DMS 273 (cell line): ENCODE data around the gene CHSY1.
"Not testable (repeated sequence)": the region's sequence is repeated elsewhere in the genome, so short reads cannot be mapped to it uniquely, and the experiment has no call there.

Experiments
- DNase-seq: peaks from one replicate; lab custom pipeline; 2025; ENCODE audit not compliant: unreplicated experiment; lab: John Stamatoyannopoulos, UW

The CHSY1 gene, protein sequence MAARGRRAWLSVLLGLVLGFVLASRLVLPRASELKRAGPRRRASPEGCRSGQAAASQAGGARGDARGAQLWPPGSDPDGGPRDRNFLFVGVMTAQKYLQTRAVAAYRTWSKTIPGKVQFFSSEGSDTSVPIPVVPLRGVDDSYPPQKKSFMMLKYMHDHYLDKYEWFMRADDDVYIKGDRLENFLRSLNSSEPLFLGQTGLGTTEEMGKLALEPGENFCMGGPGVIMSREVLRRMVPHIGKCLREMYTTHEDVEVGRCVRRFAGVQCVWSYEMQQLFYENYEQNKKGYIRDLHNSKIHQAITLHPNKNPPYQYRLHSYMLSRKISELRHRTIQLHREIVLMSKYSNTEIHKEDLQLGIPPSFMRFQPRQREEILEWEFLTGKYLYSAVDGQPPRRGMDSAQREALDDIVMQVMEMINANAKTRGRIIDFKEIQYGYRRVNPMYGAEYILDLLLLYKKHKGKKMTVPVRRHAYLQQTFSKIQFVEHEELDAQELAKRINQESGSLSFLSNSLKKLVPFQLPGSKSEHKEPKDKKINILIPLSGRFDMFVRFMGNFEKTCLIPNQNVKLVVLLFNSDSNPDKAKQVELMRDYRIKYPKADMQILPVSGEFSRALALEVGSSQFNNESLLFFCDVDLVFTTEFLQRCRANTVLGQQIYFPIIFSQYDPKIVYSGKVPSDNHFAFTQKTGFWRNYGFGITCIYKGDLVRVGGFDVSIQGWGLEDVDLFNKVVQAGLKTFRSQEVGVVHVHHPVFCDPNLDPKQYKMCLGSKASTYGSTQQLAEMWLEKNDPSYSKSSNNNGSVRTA

DNA sequence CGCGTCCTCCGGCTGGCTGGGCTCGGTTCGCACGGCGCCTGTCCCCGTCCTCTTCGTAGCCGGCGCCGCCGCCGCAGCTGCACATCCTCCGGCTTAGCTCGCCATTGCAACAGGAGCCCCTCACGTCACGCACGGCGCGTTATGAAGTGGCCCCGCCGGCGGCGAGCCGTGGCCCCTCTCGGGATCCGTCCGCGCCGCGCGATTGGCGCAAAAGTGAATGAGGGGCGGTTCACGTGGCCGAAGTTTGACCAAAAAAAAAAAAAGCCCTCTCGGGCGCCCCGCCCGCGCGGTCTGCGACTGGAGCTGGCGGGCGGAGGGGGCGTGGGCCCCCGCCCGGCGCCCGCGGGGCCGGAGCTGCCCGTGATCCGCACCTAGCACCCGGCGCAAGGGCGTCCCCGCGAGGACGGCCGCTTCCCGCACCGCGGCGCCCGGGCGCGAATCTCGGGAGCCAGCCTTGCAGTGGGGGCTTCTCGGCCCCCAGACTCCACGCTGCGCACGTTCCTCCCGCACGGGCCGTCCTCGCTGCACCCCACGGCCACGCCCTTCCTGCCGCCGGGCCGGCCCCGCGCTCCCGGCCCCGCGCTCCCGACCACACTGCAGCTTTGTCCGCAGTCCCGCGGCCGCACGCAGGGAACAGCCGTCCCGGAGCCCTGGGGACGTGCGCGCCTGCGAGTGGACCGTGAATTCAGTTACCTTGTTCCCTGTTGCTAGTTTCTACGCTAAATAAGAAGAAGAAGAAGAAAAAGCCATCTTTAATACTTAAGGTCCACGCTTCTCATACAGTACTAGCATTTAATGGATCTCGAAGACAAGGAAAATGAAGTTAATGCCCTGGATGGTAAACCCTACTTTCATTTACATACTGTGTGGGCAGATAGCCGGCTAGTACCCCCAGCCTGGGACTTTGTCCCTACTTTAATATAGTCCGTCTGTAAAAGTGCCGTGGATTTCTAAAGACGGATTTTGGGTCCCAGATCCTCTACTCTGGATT is at the start of gene CHSY1:
Gene CHSY1, minus strand, starts transcription at position 219 of the 991 bp plus-strand sequence. CDS start 592 bp downstream, outside the sequence.
- peak; percentile 87 for DNase-seq

DNA sequence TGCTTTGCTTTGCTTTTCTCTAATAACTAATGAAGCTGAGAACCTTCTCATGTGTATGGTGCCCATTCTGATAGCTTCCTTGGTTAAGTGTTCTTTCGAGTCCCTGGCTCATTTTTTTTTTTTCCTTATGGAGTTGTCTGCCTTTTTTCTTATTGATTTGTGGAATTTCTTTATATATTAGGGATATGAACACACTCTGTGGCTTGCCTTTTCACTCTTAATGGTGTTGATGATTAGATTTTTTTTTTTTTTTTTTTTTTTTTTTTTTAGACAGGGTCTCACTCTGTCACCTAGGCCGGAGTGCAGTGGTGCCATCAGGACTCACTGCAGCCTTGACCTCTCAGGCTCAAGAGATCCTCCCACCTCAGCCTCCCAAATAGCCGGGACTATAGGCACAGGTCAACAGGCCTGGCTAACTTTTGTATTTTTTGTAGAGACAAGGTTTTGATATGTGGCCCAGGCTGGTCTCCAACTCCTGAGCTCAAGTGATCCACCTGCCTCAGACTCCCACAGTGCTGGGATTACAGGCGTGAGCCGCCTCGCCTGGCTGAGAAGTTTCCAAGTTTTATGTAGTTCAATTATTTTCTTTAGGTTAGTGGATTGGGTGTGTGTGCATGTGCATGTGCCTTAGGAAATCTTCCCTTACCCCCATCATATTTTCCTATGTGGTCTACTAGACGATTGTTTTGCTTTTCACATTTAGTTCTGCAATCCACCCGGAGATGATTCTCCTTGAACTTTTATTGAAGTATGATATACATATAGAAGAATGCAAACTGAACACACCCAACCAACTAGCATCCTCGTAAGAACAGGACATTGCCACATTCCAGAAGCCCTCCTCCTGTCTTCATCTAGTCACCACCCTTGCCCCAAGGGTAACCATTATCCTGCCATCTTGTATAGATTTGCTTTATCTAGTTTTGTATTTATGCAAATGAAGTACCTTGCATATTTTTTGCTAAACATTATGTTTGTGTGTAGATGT is 44.9 kb upstream of the CHSY1 start:
- DNase-seq, result no peak

DNA sequence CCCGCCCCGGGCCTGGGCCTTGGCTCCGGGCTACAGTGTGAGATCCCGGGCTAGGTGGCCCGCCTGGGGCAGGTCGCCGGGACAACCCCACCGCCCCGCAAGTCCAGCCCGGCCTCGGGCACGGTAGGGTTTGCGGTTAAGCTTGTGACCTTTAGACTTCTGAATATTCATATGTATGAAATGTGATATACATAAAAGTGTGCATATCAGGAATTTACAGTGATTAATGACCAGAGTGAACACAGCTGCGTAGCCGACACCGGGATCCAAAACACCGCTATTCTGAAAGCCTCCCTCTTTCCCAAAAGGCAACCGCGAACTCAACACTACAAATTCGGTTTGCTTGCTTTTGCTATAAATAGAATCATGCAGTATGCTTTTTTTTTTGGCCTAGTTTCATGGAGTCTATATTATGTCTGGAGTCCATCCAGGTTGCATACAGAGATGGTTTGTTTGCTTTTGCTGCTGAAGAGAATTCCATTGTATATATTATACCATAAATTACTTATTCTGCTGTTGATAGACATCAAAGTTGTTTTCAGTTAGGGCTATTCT is 43.8 kb upstream of the CHSY1 start:
- peak; percentile 49 for DNase-seq

DNA sequence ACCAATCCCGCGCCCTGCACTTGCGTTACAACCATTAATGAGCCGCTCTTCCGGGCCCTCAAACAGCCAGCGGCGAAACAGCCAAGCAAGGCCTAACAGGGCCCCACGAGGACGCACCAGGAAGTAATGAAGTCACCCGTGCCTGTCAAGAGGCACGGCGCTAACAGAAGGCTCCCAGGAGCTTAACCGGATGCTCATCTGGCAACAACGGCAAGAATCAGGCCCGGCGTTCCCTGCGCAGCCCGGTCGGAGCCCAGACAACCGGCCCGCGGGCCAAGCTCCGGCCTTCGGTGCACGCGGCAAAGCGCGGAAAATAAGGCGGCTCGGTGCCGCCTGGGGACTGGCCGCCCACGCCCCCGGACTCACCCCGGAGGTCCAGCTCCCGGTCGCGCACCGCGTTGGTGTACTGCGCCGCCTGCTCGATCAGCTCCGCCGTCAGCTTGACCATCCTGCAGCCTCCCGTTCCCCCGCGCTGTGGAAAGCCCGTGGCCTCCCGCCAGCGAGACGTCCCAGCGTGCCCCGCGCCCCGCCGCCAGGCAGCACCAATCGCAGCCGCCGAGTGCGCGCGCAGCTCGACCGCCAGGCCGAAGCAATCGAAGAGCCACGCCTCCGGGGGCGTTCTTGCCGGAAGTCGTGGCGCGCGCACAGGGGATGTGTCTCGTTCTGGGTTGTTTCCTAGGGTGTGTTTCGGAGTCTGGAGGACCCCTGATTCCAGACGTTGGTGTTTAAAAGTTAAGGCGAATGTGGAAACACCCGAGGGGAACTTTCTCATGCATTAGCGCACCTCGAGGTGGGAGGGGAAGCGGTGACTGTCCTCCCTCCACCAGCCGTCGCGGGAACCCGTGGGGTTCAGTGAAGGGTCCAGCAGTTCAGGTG is 43.1 kb upstream of the CHSY1 start, which contains the start of gene SNRPA1:
Gene SNRPA1, minus strand, starts transcription at position 518 of the 876 bp plus-strand sequence. Its CDS starts 70 bp downstream, at position 448.
- DNase-seq, result peak; percentile 97

DNA sequence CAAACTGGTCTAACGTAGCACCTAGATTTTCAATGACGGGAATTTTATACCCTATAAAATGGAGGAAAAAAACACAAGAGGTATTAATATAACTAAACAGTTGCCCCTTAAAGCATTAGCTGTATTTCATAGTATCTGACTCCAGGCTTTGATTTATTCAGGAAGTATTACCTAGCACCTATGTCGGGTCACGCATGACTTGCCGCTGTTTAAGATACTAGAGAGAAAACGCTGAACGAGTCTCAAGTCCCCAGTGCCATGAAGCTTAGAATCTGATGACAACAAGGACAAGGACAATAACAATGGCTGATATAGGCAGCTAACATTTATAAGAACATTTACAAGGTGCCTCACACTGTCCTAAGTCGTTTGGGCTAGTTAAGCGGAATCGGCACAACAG is 41.3 kb upstream of the CHSY1 start:
- no peak for DNase-seq

DNA sequence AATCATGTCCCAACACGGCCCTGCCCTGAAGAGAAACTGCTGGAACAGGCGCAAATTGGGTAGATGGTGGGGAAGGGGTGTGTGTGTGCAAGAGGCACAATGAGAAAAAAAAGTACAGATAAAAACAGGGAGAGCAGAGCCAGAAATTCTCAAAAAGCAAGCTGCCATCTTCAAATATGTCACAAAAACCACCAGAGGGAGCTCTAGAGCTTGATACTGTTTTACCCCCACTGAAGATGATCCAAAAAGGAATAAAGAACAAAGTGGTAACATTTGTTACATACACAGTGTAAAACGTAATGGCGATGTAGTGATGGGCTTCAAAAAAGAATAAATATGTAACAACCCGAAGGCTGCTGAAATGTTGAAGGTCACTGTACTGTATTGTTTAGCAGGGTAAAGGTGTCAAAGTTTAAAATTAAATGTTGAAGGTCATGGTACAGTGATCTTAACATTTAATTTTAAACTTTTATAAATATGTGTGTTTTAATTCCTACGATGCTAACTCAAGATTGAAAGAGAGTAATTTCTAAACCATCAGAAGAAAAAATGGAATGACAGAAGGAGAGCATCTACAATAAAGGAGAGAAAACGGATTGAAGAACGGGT is 37.2 kb upstream of the CHSY1 start:
- peak; percentile 73 for DNase-seq

DNA sequence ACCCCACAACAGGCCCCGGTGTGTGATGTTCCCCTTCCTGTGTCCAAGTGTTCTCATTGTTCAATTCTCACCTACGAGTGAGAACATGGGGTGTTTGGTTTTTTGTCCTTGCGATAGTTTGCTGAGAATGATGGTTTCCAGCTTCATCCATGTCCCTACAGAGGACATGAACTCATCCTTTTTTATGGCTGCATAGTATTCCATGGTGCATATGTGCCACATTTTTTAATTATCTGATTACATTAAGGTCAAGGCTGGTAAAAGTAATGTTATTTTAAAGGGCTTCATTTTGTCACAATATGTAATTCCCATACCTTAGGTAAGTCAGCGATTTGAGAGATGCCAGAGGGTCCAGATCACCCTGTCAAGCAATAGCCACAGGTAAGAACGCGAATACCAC is 35.5 kb upstream of the CHSY1 start:
- not testable (repeated sequence) for DNase-seq

DNA sequence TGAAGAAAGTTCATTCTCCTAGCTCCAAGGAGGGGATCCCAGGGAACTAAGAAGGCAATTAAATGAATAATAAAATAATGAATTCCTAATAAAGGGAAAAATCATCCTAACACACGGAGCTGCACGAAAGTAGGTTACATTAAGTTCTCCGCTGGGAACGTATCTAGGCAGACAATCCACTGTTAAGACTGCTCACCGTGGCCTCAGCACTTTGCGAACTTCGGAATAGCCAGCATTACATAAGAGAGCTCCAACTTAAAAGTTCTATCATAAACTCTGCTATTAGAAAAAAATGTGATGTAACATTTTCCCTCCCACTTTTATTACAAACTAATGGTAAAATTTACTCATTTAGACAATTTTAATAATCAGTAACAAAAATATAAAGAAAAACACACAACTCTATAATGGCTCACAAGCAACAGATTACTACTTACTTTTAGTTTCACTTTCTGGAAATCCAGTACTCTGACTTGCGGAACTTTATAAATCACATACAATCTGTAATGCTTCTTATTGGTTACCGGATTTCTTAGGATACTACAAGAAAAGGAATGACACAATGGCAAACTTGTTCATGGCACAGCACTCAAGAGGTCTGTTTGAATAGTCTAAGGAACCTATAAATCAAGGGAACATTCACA is 34.7 kb upstream of the CHSY1 start:
- DNase-seq, result no peak

DNA sequence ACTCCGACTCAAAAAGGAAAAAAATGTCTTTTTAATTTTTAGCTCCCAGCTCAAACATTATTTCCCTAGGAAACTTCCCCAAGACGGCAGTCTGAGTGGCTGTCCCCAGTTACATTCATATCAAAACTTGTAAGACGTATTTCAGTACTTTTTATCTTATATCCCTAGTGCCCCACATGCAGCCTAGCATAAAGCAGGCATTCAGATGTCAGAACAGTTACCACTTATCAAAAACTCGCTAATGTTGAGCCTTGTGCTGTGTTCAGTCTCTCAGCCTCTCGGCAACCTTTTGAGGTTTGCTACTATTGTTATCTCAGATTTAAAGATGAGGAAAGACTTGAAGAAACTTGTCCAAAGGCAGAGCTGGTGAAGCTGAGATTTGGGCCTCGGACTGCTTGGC is 32.1 kb upstream of the CHSY1 start:
- no peak for DNase-seq

DNA sequence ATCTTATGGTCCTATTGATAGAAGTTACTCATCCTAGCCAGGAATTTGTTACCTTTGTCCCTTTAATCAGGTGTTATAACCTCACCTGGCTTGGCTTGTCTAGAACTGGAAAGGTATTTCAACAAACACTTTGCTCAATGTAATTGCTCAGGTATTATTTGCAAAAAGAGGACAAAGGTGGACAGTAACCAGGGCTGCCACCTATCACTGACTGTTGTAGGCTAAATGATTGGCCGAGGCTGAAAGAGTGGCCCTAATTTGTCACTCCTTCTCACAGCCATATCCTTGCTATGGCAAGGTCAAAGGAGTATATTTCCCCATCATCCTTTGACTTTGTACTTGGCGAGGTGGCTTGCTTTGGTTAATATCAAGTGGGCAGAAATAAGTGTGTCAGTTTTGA is 28.2 kb upstream of the CHSY1 start:
- DNase-seq, result no peak

DNA sequence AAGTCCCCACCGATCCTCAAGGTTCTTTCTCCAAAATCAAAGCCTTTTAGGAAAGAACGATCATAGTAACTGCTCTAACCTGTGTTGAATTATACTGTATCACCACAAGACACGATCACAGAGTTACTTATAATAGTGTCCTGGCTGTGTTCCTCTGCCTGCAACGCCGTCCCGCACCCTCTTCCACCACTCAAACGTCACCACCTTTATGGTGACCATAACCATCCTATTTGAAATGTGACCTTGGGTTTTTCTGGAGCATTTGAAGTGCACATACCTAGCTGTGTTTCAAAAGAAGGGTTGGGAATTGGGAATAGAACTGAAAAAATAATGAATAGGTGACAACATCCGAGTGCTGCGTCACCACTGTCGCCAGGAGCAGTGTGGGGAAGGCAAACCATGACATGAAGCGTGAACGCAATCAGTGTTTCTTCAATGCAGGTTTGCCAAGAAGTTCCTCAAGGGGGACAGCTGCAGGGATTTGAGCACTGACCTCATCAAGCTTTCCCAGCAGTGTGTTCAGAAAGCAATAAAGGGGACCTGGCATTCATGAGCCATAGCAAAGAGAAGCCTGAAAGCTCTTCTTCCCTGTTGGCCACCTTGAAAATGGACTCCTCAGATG is 26.2 kb upstream of the CHSY1 start:
- peak; percentile 54 for DNase-seq

DNA sequence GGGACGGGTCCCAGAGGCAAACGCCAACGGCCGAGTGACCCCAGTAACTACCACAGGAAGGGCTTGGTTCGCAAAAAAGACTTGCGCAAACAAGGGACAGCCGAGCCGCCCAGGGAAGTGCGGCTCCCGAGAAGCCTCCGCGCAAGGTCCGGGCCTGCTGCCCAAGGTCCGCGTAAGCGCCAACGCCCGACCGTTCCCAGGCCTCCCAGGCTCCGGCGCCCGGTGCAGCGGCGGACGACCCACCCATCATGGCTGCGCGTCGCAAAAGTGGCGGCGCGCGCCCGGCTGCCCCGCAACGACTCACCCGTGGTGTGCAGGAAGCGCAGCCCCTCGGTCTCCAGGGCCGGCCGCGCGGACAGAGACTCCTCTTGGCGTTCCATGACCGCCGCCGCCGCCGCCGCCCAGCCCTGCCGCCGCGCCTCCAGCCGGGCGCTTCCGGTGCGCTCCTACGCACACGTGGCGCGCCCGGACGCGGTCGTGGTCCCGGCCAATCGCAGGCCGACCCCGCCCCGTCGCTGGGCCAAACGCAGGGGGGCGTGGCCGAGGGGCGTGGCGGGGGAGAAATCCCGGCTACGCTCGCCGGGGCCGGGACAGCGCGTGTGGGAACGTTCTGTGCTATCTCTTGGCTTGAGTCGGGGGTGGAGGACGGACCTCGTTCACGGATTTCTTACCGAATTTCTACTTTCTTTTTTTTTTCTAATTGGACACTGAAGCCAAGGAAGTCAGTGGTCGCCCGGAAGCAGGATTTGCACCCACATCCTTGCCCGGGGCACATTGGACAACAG is 25.4 kb upstream of the CHSY1 start, which contains the start of gene SELENOS:
Gene SELENOS, minus strand, starts transcription at position 448 of the 785 bp plus-strand sequence. Its CDS starts 68 bp downstream, at position 380.
- peak; percentile 94 for DNase-seq

DNA sequence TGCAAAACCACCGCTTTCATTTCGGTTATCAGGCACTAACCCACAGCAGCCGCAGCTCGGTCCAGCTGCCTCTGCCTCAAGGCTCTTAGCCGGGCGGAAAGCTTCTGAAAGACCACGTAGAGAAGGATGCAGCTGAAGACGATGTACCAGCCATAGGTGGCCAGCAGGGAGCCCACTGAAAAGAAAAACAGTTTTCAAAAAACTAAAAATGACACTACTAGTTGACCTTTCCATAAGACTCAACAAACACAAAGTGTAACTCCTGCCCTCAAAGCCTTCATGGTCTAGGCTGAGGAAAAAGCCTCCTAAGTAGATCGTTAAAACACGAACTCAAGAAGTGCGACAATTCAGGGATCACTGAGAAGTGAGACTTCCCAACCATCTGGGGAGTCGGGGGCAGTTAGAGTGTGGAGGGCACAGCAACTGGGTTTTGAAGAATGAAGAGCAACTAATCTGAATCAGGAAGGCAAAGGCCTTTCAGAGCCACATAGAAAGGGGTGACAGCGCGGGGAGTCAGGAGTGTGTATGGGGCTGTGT is 24.7 kb upstream of the CHSY1 start:
- DNase-seq, result peak; percentile 49

DNA sequence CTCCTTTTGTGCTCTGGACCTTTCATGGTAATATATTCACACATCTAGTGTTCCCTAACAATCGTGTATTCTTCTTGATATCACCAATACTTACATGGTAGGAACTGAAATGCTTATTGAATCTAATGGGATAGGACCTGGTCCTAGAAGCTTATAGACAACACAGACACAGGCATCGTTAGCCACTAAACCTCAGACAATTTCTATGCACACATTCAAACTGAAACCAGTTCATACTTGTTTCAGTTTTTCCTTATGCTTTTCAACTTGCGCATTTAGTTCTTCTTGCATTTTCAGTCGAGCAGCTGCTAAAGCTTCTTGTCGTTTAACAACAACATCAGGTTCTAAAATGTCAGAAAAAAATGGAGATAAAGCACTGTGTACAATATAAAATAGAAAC is 23.2 kb upstream of the CHSY1 start:
- DNase-seq, result no peak

DNA sequence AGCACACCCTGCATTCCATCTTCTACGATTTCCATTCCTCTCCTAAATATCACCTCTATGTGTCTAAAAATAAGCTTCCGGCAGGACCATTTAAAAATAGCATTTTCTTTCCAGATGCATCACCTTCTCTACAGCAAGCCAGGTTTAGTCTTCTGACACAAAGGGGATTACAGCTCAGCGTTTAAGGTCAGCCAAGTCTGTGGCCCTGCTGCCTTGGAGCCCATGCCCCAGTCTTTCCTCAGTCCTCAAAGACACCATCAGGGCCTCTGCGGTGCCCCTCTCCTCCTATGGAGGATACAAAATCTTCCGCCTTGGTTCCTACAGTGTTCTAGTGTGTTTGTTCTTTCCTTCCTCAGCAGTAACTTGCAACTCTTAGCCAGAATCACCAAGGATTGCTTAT is 21.7 kb upstream of the CHSY1 start:
- DNase-seq, result no peak

DNA sequence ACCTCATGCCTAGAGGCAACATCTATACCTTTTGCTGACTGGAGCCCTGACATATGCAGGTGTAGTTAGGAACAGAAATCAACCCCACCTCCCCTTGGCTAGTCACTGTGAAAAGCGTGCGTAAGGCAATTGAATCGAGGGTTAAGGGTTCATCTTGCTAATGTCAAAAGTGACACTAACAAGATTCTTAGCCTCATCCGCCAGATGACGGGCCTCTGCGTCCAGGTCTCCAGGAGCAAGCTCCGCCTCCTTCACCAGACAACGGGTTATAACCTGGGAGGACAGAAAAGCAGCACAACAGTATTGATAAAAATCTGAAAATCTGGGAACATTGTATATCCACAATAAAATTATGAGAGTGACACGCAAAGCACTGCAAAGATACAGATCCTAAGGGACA is 20.7 kb upstream of the CHSY1 start:
- DNase-seq, result no peak
